ENCODE results near the gene SFMBT1.

Gene SFMBT1

GRCh38 chr3:52890735-52891134, 155.1 kb downstream of the SFMBT1 start:
- H3K4me3 ChIP-seq (ENCODE audit: low read depth, low read length): no peak overlapping the region
- TF ChIP-seq CTCF (IDR thresholded peaks at IDR 0.05; ENCODE audit: low read depth, low read length): no peak

- no peak overlapping the region for H3K4me3 ChIP-seq (ENCODE audit: low read depth, low read length)
- TF ChIP-seq CTCF (IDR thresholded peaks at IDR 0.05; ENCODE audit: low read depth, low read length): no peak
Measured at GRCh38 chr3:52889901-52890300, 156.0 kb downstream of the SFMBT1 start.

GRCh38 chr3:52887166-52887565, 158.7 kb downstream of the SFMBT1 start:
- no peak for TF ChIP-seq CTCF (IDR thresholded peaks at IDR 0.05; ENCODE audit: low read depth, low read length)
- H3K4me3 ChIP-seq (ENCODE audit: low read depth, low read length): no peak overlapping the region

- TF ChIP-seq CTCF (IDR thresholded peaks at IDR 0.05; ENCODE audit: low read depth, low read length): no peak
- no peak overlapping the region for H3K4me3 ChIP-seq (ENCODE audit: low read depth, low read length)
Measured at GRCh38 chr3:52886049-52886730, 159.7 kb downstream of the SFMBT1 start.

GRCh38 chr3:52882377-52882776, 163.5 kb downstream of the SFMBT1 start:
- no peak overlapping the region for H3K4me3 ChIP-seq (ENCODE audit: low read depth, low read length)
- TF ChIP-seq CTCF (IDR thresholded peaks at IDR 0.05; ENCODE audit: low read depth, low read length): no peak

- TF ChIP-seq CTCF (IDR thresholded peaks at IDR 0.05; ENCODE audit: low read depth, low read length): no peak
- no peak overlapping the region for H3K4me3 ChIP-seq (ENCODE audit: low read depth, low read length)
Measured at GRCh38 chr3:52881871-52882270, 164.0 kb downstream of the SFMBT1 start.

GRCh38 chr3:52880474-52880873, 165.4 kb downstream of the SFMBT1 start:
- no peak for TF ChIP-seq CTCF (IDR thresholded peaks at IDR 0.05; ENCODE audit: low read depth, low read length)
- no peak overlapping the region for H3K4me3 ChIP-seq (ENCODE audit: low read depth, low read length)

All from WI38 (cell line).